ENCODE results near the gene ATF7IP2. TPM values are rescaled to one million over a fixed set of nuclear protein-coding genes. Genes with fewer than 3 reads are reported as not detected.

The ATF7IP2 gene
- total RNA-seq, 2 donors from 2014 or later, result 25.7 to 29.3 TPM

DNA sequence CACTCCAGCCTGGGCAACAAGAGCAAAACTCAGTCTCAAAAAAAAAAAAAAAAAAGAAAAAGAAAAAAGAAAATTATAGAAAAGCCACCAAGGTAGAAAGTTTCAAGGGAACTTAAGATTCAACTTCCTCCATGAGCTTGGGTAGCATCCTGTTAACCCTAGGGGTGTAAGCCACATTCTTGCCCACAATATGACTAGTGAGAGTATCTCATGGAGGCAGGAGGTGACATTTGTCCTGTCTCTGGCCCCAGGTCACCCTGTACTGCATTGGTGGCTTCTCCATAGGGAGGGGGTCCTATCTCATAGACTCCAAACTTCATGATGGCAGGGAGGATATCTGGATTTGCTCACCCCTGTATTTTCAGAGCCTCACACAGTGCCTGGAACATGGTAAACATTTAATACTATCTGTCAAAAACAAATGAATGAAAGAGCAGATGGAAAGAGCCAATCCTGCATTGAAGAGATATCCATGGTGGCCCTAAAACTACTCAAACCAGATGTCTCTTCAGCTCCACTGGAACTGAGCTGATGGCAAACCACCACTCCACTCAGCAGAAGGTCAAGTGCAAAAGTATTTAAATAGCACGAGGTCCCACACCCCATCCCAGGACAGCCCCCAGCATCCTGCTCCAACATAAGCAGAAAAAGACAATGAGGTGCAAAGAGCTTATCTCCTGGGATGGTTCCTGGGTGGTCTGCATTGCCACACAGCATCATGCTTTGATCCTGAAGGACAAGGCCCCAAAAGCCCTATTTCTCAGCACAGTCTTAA is 144.2 kb downstream of the ATF7IP2 start:
- no peak overlapping the region for H3K4me3 Mint-ChIP-seq
- no peaks in the 10 kb centered on the region for H3K36me3 Mint-ChIP-seq (ENCODE audit: insufficient read depth in 2 of 2)
- H3K9me3 Mint-ChIP-seq, result no peaks in the 10 kb centered on the region
- no peak overlapping the region for H3K27ac Mint-ChIP-seq
- DNase-seq (no peak), ATAC-seq (replicated peaks in 1 of 2) (no peak)
- no peaks in the 10 kb centered on the region for H3K27me3 Mint-ChIP-seq (ENCODE audit: low read depth)
- no peaks in the 10 kb centered on the region for H3K4me1 Mint-ChIP-seq (ENCODE audit: low read depth)

DNA sequence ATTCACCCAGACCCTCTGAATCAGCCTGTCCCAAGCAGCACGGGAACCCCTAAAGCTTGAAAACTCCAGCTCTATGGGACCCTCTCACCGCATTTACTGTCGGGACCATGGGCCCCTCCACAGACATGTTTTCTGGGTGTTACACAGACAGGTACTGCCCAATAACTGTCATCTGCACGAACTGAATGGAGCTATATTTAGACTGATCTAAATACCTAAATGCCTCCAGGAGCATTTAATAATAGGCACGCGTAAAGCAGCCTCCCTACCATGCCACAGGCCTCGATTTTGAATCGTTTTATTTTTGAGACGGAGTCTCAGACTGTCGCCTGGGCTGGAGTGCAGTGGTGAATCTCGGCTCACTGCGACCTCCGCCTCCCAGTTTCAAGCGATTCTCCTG is 144.8 kb downstream of the ATF7IP2 start:
- DNase-seq (no peak), ATAC-seq (replicated peaks in 1 of 2) (no peak)
- H3K4me3 Mint-ChIP-seq, result no peak overlapping the region
- no peaks in the 10 kb centered on the region for H3K4me1 Mint-ChIP-seq (ENCODE audit: low read depth)
- no peaks in the 10 kb centered on the region for H3K27me3 Mint-ChIP-seq (ENCODE audit: low read depth)
- H3K36me3 Mint-ChIP-seq (ENCODE audit: insufficient read depth in 2 of 2), result no peaks in the 10 kb centered on the region
- H3K9me3 Mint-ChIP-seq, result no peaks in the 10 kb centered on the region
- no peak overlapping the region for H3K27ac Mint-ChIP-seq

DNA sequence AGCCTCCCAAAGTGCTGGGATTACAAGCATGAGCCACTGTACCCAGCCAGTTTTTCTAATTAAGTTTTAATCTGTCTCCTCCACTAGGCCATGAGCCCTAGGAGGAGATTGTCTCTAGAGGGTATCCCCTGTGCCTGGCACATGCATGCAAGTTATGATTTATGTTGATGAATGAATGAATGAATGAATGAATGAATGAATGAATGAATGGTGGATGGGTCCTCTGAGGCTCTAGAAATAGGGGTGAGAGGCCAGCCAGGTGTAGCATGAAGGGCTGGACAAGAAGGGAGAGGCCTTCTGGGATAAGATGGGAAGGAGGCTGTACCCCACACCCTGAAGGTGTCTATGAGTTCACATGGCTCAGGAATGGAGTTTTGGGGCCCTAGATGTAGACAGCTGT is 145.7 kb downstream of the ATF7IP2 start:
- Mint-ChIP-seq H3K27me3 (ENCODE audit: low read depth) (peaks cover 4% of the 10 kb centered on the region), H3K27ac (no peak overlapping the region), H3K36me3 (ENCODE audit: insufficient read depth in 2 of 2) (no peaks in the 10 kb centered on the region), H3K9me3 (no peaks in the 10 kb centered on the region), H3K4me1 (ENCODE audit: low read depth) (peaks cover 5% of the 10 kb centered on the region), H3K4me3 (no peak overlapping the region)
- no peak for DNase-seq
- no peak for ATAC-seq (replicated peaks in 1 of 2)

Other genes starting within 250 kb of the ATF7IP2 start
- not detected for gene GRIN2A, start 203.6 kb upstream of the ATF7IP2 start, total RNA-seq
- under 1 TPM in 1 of 2 donors, not detected in 1; 0.07 TPM for gene EMP2, start 194.5 kb downstream of the ATF7IP2 start, total RNA-seq